Kidney (tissue), 14 donors: ENCODE data around the gene PIAS4. TPM values are rescaled to one million over a fixed set of nuclear protein-coding genes. Genes with fewer than 3 reads are reported as not detected.
A peak's percentile ranks its signal among the peaks of the same experiment; 100 is the strongest.

Experiments used
- DNase-seq, 5 donors: peaks; one replicate each; pipeline ENCODE4 v3.0.0-alpha.2; 2013 to 2020
- FAIRE-seq: peaks from 2 replicates; lab custom pipeline; 2012; peaks lifted over from hg19 to GRCh38; lab: Jason Lieb, UNC
- H3K27ac ChIP-seq, 2 donors: one replicate each; pipeline ENCODE4 v1.7.0; 2013; ENCODE audit warnings: low read depth in 2 of 2, low read length in 2 of 2, inconsistent platforms in 1 of 2
- H3K27me3 ChIP-seq: one replicate; pipeline ENCODE4 v1.7.1; 2013; ENCODE audit warnings: low read length, inconsistent platforms; ENCODE audit not compliant: control insufficient read depth, insufficient read depth
- H3K36me3 ChIP-seq, 3 donors: one replicate each; pipeline versions ENCODE4 v1.7.0 to v1.7.1; 2013; ENCODE audit warnings: low read length in 3 of 3, control low read depth in 1 of 3, inconsistent platforms in 1 of 3; ENCODE audit not compliant: insufficient read depth in 3 of 3, control insufficient read depth in 2 of 3
- H3K4me1 ChIP-seq, 3 donors: one replicate each; pipeline versions ENCODE4 v1.7.0 to v1.7.1; 2013; ENCODE audit warnings: low read length in 3 of 3, inconsistent platforms in 1 of 3, low read depth in 1 of 3; ENCODE audit not compliant: control insufficient read depth in 2 of 3, insufficient read depth in 2 of 3
- H3K4me3 ChIP-seq, 3 donors: one replicate each; pipeline versions ENCODE4 v1.7.0 to v1.8.1; 2013; ENCODE audit warnings: low read length in 3 of 3, control low read depth in 1 of 3, inconsistent platforms in 1 of 3
- H3K9ac ChIP-seq, 3 donors: one replicate each; pipeline versions ENCODE4 v1.7.0 to v1.7.1; 2013; ENCODE audit warnings: low read length in 3 of 3, control low read depth in 1 of 3, inconsistent platforms in 1 of 3
- H3K9me3 ChIP-seq, 3 donors: one replicate each; pipeline versions ENCODE4 v1.7.0 to v1.7.1; 2013; ENCODE audit warnings: low read length in 3 of 3, control low read depth in 1 of 3, inconsistent platforms in 1 of 3; ENCODE audit not compliant: control insufficient read depth in 2 of 3, insufficient read depth in 1 of 3
- intact Hi-C: fragments of 100-400 bp; cut with DNase I; formaldehyde crosslinking; loops from one replicate; pipeline ENCODE4 v1.11.1; 2022
- polyA plus RNA-seq: library from polyadenylated mRNA; stranded (reverse); fragments of 350-450 nt; fragmentation: Illumina TruSeq; extraction: RNeasy Lipid Tissue Mini Kit (QIAGEN cat#74804); gene quantifications from one replicate; pipeline ENCODE4 v1.2.3, GENCODE V29; 2014; ENCODE audit warnings: low read depth, low replicate concordance; ENCODE audit not compliant: insufficient read depth
- total RNA-seq: library from RNA; stranded (reverse); fragmentation: NEBNext Ultra II Directional; extraction: Animal tissue kit (Norgen Biotek cat#: 25700); gene quantifications from one replicate; pipeline ENCODE4 v1.2.1, GENCODE V29; 2021
- TF ChIP-seq, protein P1 (sequence below): IDR thresholded peaks from 3 replicates; pipeline ENCODE4 v1.5.1; 2012; ENCODE audit warnings: mild to moderate bottlenecking, moderate library complexity, borderline replicate concordance; ENCODE audit not compliant: insufficient read depth; ENCODE audit errors: extremely low read depth
- donor health status: control.
- donor health status: control.
- donor health status: control.
- donor health status: control.
- donor health status: control.
- donor health status: DM: yes; HTN: yes; CAD: no.
- donor health status: Normal renal cell carcinoma (clear cell type).

PIAS4 gene
- total and polyA plus RNA-seq, 2 donors from 2014 or later, result 9.8 to 25.0 TPM

GRCh38 chr19:4027146-4027545 is 19.6 kb downstream of the PIAS4 start:
- FAIRE-seq (no peak), DNase-seq (no peak)
- intact Hi-C loops, result no loop called here
- Histone ChIP-seq H3K27ac (no peak overlapping the region), H3K36me3 (peaks cover 0 to 5% (median 0%) of the 10 kb centered on the region in 3 donors), H3K4me1 (peaks cover 0 to 5% (median 0%) of the 10 kb centered on the region in 3 donors), H3K9me3 (no peaks in the 10 kb centered on the region), H3K27me3 (no peaks in the 10 kb centered on the region), H3K4me3 (no peak overlapping the region), H3K9ac (no peak overlapping the region)
- TF ChIP-seq, protein P1, sequence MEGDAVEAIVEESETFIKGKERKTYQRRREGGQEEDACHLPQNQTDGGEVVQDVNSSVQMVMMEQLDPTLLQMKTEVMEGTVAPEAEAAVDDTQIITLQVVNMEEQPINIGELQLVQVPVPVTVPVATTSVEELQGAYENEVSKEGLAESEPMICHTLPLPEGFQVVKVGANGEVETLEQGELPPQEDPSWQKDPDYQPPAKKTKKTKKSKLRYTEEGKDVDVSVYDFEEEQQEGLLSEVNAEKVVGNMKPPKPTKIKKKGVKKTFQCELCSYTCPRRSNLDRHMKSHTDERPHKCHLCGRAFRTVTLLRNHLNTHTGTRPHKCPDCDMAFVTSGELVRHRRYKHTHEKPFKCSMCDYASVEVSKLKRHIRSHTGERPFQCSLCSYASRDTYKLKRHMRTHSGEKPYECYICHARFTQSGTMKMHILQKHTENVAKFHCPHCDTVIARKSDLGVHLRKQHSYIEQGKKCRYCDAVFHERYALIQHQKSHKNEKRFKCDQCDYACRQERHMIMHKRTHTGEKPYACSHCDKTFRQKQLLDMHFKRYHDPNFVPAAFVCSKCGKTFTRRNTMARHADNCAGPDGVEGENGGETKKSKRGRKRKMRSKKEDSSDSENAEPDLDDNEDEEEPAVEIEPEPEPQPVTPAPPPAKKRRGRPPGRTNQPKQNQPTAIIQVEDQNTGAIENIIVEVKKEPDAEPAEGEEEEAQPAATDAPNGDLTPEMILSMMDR, result no peak

DNA sequence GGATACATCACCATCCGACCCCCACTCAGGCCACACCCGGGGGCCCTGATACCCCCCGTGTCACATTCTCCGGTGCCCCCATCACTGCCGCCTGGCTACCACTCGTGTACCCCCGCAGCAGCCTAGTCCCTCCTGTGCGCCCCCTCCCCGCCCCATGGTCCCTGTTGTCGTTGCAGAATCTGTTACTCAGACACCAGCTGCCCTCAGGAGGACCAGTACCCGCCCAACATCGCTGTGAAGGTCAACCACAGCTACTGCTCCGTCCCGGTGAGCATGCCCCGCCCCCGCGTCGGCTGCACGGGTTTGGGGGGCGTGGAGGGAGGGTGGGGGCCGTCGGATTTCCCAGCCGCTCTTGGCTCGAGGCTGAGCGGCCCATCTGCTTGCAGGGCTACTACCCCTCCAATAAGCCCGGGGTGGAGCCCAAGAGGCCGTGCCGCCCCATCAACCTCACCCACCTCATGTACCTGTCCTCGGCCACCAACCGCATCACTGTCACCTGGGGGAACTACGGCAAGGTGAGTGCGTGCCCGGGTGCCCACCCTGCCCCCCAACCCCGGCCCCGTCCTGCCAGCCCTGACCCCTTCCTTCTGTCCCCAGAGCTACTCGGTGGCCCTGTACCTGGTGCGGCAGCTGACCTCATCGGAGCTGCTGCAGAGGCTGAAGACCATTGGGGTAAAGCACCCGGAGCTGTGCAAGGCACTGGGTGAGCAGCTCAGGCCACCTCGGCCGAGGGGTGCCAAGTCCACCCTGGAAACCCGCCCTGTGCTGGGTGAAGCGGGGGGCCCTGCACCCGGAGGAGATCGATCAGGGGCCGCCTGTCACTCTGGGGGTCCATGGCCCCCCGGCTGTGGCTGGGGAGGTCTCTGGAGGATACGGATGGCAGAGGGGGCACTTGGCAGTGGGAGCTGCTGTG is 21.1 kb downstream of the PIAS4 start:
- Histone ChIP-seq H3K27ac (no peak overlapping the region), H3K4me1 (peaks cover 0 to 5% (median 0%) of the 10 kb centered on the region in 3 donors), H3K9me3 (no peaks in the 10 kb centered on the region), H3K4me3 (no peak overlapping the region), H3K27me3 (no peaks in the 10 kb centered on the region), H3K9ac (no peak overlapping the region), H3K36me3 (peaks cover 0 to 5% (median under 1%) of the 10 kb centered on the region in 3 donors)
- no peak for FAIRE-seq
- intact Hi-C loops, result no loop called here
- DNase-seq, result peak in 1 of 5 donors; percentile 66
- TF ChIP-seq, protein P1, result no peak

- Histone ChIP-seq H3K9me3 (no peaks in the 10 kb centered on the region), H3K4me1 (peaks cover 0 to 1% (median 0%) of the 10 kb centered on the region in 3 donors), H3K27me3 (no peaks in the 10 kb centered on the region), H3K36me3 (peaks cover 0 to 4% (median 4%) of the 10 kb centered on the region in 3 donors), H3K9ac (no peak overlapping the region), H3K27ac (no peak overlapping the region), H3K4me3 (no peak overlapping the region)
- TF ChIP-seq, protein P1, result no peak
- DNase-seq, result no peak
- intact Hi-C loops, result no loop called here
- no peak for FAIRE-seq
These were observed 21.7 kb downstream of the PIAS4 start for GRCh38 chr19:4029247-4029614.
